K562 (cell line): Measurements from ENCODE around the gene GSS. TPM values are rescaled to one million over a fixed set of nuclear protein-coding genes. Genes with fewer than 3 reads are reported as not detected.
A peak's percentile ranks its signal among the peaks of the same experiment; 100 is the strongest.

ENCODE experiments used
- CBX3 ChIP-seq, 2 experiments: IDR thresholded peaks; 1 replicate in 1 of 2; 2 replicates in 1 of 2; pipeline ENCODE4 v1.6.1; 2012; ENCODE audit warnings: inconsistent platforms in 2 of 2, low read length in 2 of 2, borderline replicate concordance in 1 of 2, control low read depth in 1 of 2
- CCNT2 ChIP-seq: IDR thresholded peaks from 2 replicates; pipeline ENCODE4 v1.6.1; 2011; ENCODE audit warnings: borderline replicate concordance, low read depth, mild to moderate bottlenecking, moderate library complexity, mixed read lengths, low read length; ENCODE audit not compliant: insufficient read length; ENCODE audit errors: extremely low read depth
- E2F4 ChIP-seq: sonication (generic); formaldehyde crosslinking; IDR thresholded peaks from 2 replicates; pipeline ENCODE4 v1.8.0; 2022; ENCODE audit warnings: mild to moderate bottlenecking, low read depth, missing genetic modification reagents
- ELF1 ChIP-seq: fragments of 200-800 bp; sonication (Bioruptor generic); IDR thresholded peaks from 2 replicates; pipeline ENCODE4 v1.6.1; 2016; ENCODE audit warnings: missing genetic modification characterization, missing compliant biosample characterization
- FOSL1 ChIP-seq: fragments of 200-800 bp; sonication (Bioruptor generic); conservative IDR thresholded peaks from 2 replicates; pipeline ENCODE4 v1.6.1; 2016; ENCODE audit warnings: missing genetic modification characterization, missing compliant biosample characterization
- GTF2F1 ChIP-seq: IDR thresholded peaks from 2 replicates; pipeline ENCODE4 v1.6.1; 2011; ENCODE audit warnings: low read depth, low read length, improper control_type of control experiment
- HDAC6 ChIP-seq: IDR thresholded peaks from 2 replicates; pipeline ENCODE4 v1.6.1; 2012; ENCODE audit warnings: low read depth, mild to moderate bottlenecking, control low read depth, inconsistent platforms, low read length, moderate library complexity
- KDM5B ChIP-seq: fragments of 200-600 bp; sonication (generic); IDR thresholded peaks from 2 replicates; pipeline ENCODE4 v1.6.1; 2012; ENCODE audit warnings: low read depth, mild to moderate bottlenecking, moderate library complexity, low read length, control low read depth, inconsistent platforms; ENCODE audit not compliant: insufficient replicate concordance
- MTA3 ChIP-seq: fragments of 450-650 bp; formaldehyde crosslinking; IDR thresholded peaks from 2 replicates; pipeline ENCODE4 v1.6.1; 2017; ENCODE audit warnings: mild to moderate bottlenecking, borderline replicate concordance
- OTX1 ChIP-seq: fragments of 450-650 bp; formaldehyde crosslinking; IDR thresholded peaks from 2 replicates; pipeline ENCODE4 v1.4.0; 2022; ENCODE audit warnings: mild to moderate bottlenecking
- PHF21A ChIP-seq: fragments of 450-650 bp; IDR thresholded peaks from 2 replicates; pipeline ENCODE4 v1.6.1; 2017; ENCODE audit warnings: low read depth, borderline replicate concordance
- SMC3 ChIP-seq: conservative IDR thresholded peaks from 2 replicates; pipeline ENCODE4 v1.6.1; 2011; ENCODE audit warnings: low read depth, low read length, improper control_type of control experiment; ENCODE audit not compliant: insufficient read depth
- SRSF7 ChIP-seq: fragments of 200-400 bp; formaldehyde crosslinking; optimal IDR thresholded peaks from 2 replicates; pipeline ENCODE3; 2017; ENCODE audit warnings: mild to moderate bottlenecking, low read depth, low read length
- SRSF9 ChIP-seq: fragments of 200-400 bp; formaldehyde crosslinking; IDR thresholded peaks from 2 replicates; pipeline ENCODE4 v1.6.1; 2017; ENCODE audit warnings: low read depth, low read length, borderline replicate concordance
- TAF1 ChIP-seq: IDR thresholded peaks from 2 replicates; pipeline ENCODE4 v1.6.1; 2011; ENCODE audit warnings: mild to moderate bottlenecking, low read length, moderate library complexity; ENCODE audit not compliant: insufficient read depth, control insufficient read depth, severe bottlenecking; ENCODE audit errors: extremely low read depth
- TCF7L2 ChIP-seq: fragments of 150-350 bp; IDR thresholded peaks from 2 replicates; pipeline ENCODE4 v1.6.1; 2016; ENCODE audit warnings: low read depth, mild to moderate bottlenecking, low read length, moderate library complexity
- ZNF274 ChIP-seq: IDR thresholded peaks from 2 replicates; pipeline ENCODE4 v1.6.1; 2011; ENCODE audit warnings: low read depth, mild to moderate bottlenecking, low read length, moderate library complexity, borderline replicate concordance
- ZNF655 ChIP-seq: fragments of 250-450 bp; sonication (Bioruptor Pico); IDR thresholded peaks from 2 replicates; pipeline ENCODE4 v1.5.0; 2021
- ZNF780A ChIP-seq: fragments of 250-450 bp; sonication (Bioruptor Pico); IDR thresholded peaks from 2 replicates; pipeline ENCODE4 v1.5.0; 2021; ENCODE audit warnings: mild to moderate bottlenecking
- polyA plus RNA-seq, 8 experiments: library from polyadenylated mRNA; depleted of rRNA in 4 of 8; stranded (reverse) in 5 of 8; unstranded in 3 of 8; fragments of >200 nt; fragmentation: Nextera tagmentation in 2 of 8; fragmentation: Illumina TruSeq in 1 of 8; extraction: Ambion mirVana in 2 of 8; extraction: Trizol in 1 of 8; gene quantifications; 2 replicates each; pipeline versions ENCODE4 v1.2.1 to v1.2.3, GENCODE V29; 2011 to 2014; ENCODE audit warnings: inconsistent platforms in 1 of 8, missing spikeins in 1 of 8
- total RNA-seq, 7 experiments: library from RNA; depleted of rRNA in 6 of 7; stranded (reverse); fragments of >200 nt in 6 of 7; fragmentation: Illumina TruSeq in 2 of 7; extraction: Trizol in 2 of 7; gene quantifications; 2 replicates each; pipeline versions ENCODE4 v1.2.1 to v1.2.3, GENCODE V29; 2011 to 2021; ENCODE audit warnings: low replicate concordance in 1 of 7

The GSS gene
- total and polyA plus RNA-seq, 9 of the 15 experiments (the other 6 are each of a cell fraction or from before 2014, with no cell fraction given): 18.4 to 165 (median 89.4) TPM

- TF ChIP-seq HDAC6: no peak
- no peak for TF ChIP-seq OTX1
- no peak for TF ChIP-seq MTA3
- TF ChIP-seq KDM5B: no peak
- TF ChIP-seq FOSL1 (tag): no peak
- TF ChIP-seq SMC3: no peak
- no peak for TF ChIP-seq CBX3 (IDR thresholded peaks at IDR 0.05; ENCODE audit: borderline replicate concordance in 1 of 2, low read length in 2 of 2)
- TF ChIP-seq TAF1: no peak
- TF ChIP-seq TCF7L2: no peak
- no peak for TF ChIP-seq ZNF655 (CRISPR knock-in tag)
- no peak for TF ChIP-seq GTF2F1
- TF ChIP-seq PHF21A: no peak
- TF ChIP-seq SRSF9: no peak
- 0 out of 2 replicates have a peak, but pooled peaks have one; percentile 46 for TF ChIP-seq ELF1
- TF ChIP-seq E2F4 (CRISPR knock-in tag): no peak
- TF ChIP-seq ZNF780A: no peak
- TF ChIP-seq SRSF7: no peak
- TF ChIP-seq CCNT2: no peak
- TF ChIP-seq ZNF274: no peak
- TF ChIP-seq, all 486 proteins: peak for 24
These were observed 739 bp downstream of the GSS start (continued) for GRCh38 chr20:34954904-34955230.
